GM21360 (cell line): ENCODE results near the gene HIVEP1.
"Not testable (repeated sequence)": the region's sequence is repeated elsewhere in the genome, so short reads cannot be mapped to it uniquely, and the experiment has no call there.

Source experiments
- ATAC-seq: cut with Tn5 transposase; IDR thresholded peaks from one replicate; pipeline ENCODE4 v1.9.1; 2021; ENCODE audit warnings: mild to moderate bottlenecking, moderate library complexity; ENCODE audit not compliant: unreplicated experiment

Gene HIVEP1

GRCh38 chr6:12082368-12082767 is 70.3 kb downstream of the HIVEP1 start:
- ATAC-seq: no peak

GRCh38 chr6:12083302-12083701 is 71.2 kb downstream of the HIVEP1 start:
- no peak for ATAC-seq

- ATAC-seq: no peak
Measured at GRCh38 chr6:12083763-12084162, 71.7 kb downstream of the HIVEP1 start.

- no peak for ATAC-seq
Measured at GRCh38 chr6:12084681-12085080, 72.6 kb downstream of the HIVEP1 start.

- ATAC-seq: no peak
Measured at GRCh38 chr6:12088531-12088930, 76.4 kb downstream of the HIVEP1 start.

GRCh38 chr6:12090714-12091113 is 78.6 kb downstream of the HIVEP1 start:
- ATAC-seq: no peak

GRCh38 chr6:12092762-12093161 is 80.7 kb downstream of the HIVEP1 start:
- ATAC-seq: no peak

GRCh38 chr6:12094689-12095088 is 82.6 kb downstream of the HIVEP1 start:
- ATAC-seq: no peak

GRCh38 chr6:12096342-12096741 is 84.2 kb downstream of the HIVEP1 start:
- no peak for ATAC-seq

- no peak for ATAC-seq
Measured at GRCh38 chr6:12097791-12098190, 85.7 kb downstream of the HIVEP1 start.

- no peak for ATAC-seq
Measured at GRCh38 chr6:12099623-12100338, 87.7 kb downstream of the HIVEP1 start.

GRCh38 chr6:12101048-12101447 is 88.9 kb downstream of the HIVEP1 start:
- ATAC-seq: no peak

GRCh38 chr6:12101653-12102312 is 89.7 kb downstream of the HIVEP1 start:
- ATAC-seq: no peak

- no peak for ATAC-seq
Measured at GRCh38 chr6:12102350-12102749, 90.2 kb downstream of the HIVEP1 start.

- no peak for ATAC-seq
Measured at GRCh38 chr6:12103158-12103557, 91.0 kb downstream of the HIVEP1 start.

- no peak for ATAC-seq
Measured at GRCh38 chr6:12105271-12105670, 93.2 kb downstream of the HIVEP1 start.

- not testable (repeated sequence) for ATAC-seq
Measured at GRCh38 chr6:12108376-12108775, 96.3 kb downstream of the HIVEP1 start.

- ATAC-seq: no peak
Measured at GRCh38 chr6:12110523-12111362, 98.6 kb downstream of the HIVEP1 start.

GRCh38 chr6:12111363-12111670 is 99.2 kb downstream of the HIVEP1 start:
- no peak for ATAC-seq

GRCh38 chr6:12112540-12113189 is 100.6 kb downstream of the HIVEP1 start:
- ATAC-seq: no peak

GRCh38 chr6:12113190-12113577 is 101.1 kb downstream of the HIVEP1 start:
- ATAC-seq: no peak
